Measurements from ENCODE around the gene POMZP3.
"Not testable (repeated sequence)": the region's sequence is repeated elsewhere in the genome, so short reads cannot be mapped to it uniquely, and the experiment has no call there.

The POMZP3 gene

DNA sequence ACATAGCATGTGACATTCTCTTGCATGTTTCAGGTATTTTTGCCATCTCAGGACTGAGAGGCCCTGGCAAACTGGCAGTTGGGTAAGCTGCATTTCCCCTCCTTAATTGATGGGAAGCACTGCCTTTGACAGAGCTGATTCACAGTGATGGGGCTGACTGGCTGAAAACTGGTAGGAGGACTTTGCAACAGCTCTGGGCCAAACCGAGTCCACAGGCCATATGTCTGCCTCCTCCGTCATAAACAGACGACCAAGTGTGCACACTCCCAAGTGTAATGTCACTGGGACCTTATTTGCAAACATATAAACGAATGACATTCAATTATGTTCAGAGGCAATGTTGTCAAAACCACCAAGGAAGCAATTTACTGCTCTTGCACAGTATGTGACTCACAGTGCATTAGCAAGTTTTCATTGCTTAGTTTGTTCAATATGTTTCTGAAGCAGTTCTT, 56.7 kb downstream of the POMZP3 start:
- H3K9me3 ChIP-seq; H3K4me1 ChIP-seq; DNase-seq; H3K27me3 ChIP-seq; H3K4me3 ChIP-seq (ENCODE audit: low read depth, low read length); H3K36me3 ChIP-seq: not testable (repeated sequence)

- not testable (repeated sequence) for DNase-seq; H3K4me1 ChIP-seq; H3K27me3 ChIP-seq; H3K36me3 ChIP-seq; H3K9me3 ChIP-seq; H3K4me3 ChIP-seq (ENCODE audit: low read depth, low read length)
Observed at GRCh38 chr7:76568742-76569141, 58.3 kb downstream of the POMZP3 start.

DNA sequence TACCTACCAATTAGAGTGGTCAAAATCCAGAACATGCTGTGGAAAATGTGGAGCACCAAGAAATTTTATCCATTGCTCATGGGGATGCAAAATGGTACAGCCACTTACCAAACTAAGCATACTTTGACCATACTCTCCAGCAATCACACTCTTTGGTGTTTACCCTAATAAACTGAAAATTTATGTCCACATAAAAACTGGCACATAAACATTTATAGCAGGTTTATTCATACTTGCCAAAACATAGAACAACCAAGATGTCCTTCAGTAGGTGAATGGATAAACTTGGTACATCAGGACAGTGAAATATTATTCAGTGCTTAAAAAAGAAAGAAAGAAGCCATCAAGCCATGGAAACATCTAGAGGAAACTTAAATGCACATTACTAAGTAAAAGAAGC, 59.3 kb downstream of the POMZP3 start:
- not testable (repeated sequence) for H3K4me1 ChIP-seq; H3K36me3 ChIP-seq; H3K9me3 ChIP-seq; DNase-seq; H3K4me3 ChIP-seq (ENCODE audit: low read depth, low read length); H3K27me3 ChIP-seq

DNA sequence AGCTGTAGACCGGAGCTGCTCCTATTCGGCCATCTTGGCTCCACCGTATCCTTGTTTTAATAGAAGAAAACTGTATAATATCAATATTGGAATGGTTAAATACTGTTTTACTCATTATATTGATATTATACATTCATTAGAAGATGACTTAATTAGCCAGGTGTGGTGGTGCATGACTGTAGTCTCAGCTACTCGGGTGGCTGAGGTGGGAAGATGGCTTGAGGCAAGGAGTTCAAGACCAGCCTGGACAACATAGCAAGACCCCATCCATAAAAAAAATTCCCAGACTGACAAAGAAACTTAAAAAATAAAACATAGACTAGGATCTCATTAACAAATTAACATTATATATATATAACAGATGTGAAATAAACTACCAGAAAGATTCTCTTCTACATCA, 59.8 kb downstream of the POMZP3 start:
- H3K36me3 ChIP-seq; H3K27me3 ChIP-seq; DNase-seq; H3K4me3 ChIP-seq (ENCODE audit: low read depth, low read length); H3K4me1 ChIP-seq; H3K9me3 ChIP-seq: not testable (repeated sequence)

GRCh38 chr7:76565001-76565400, 62.1 kb downstream of the POMZP3 start:
- not testable (repeated sequence) for H3K9me3 ChIP-seq; H3K36me3 ChIP-seq; H3K27me3 ChIP-seq; DNase-seq; H3K4me3 ChIP-seq (ENCODE audit: low read depth, low read length); H3K4me1 ChIP-seq

DNA sequence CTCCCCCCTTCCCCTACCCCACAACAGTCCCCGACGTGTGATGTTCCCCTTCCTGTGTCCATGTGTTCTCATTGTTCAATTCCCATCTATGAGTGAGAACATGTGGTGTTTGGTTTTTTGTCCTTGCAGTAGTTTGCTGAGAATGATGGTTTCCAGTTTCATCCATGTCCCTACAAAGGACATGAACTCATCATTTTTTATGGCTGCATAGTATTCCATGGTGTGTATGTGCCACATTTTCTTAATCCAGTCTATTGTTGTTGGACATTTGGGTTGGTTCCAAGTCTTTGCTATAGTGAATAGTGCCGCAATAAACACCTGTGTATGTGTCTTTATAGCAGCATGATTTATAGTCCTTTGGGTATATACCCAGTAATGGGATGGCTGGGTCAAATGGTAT, 65.7 kb downstream of the POMZP3 start:
- not testable (repeated sequence) for DNase-seq; H3K4me3 ChIP-seq (ENCODE audit: low read depth, low read length); H3K4me1 ChIP-seq; H3K36me3 ChIP-seq; H3K9me3 ChIP-seq; H3K27me3 ChIP-seq

GRCh38 chr7:76560157-76560556, 66.9 kb downstream of the POMZP3 start:
- DNase-seq; H3K4me3 ChIP-seq (ENCODE audit: low read depth, low read length); H3K36me3 ChIP-seq; H3K9me3 ChIP-seq; H3K4me1 ChIP-seq; H3K27me3 ChIP-seq: not testable (repeated sequence)
